Mesothelial cell of epicardium (in vitro differentiated cells): ENCODE data around the gene SLC10A3. TPM values are rescaled to one million over a fixed set of nuclear protein-coding genes. Genes with fewer than 3 reads are reported as not detected.

Experiments
- DNase-seq, 2 experiments: peaks; one replicate each; pipeline ENCODE4 v3.0.0; 2021; ENCODE audit warnings: low spot score in 2 of 2; ENCODE audit not compliant: unreplicated experiment in 2 of 2
- H3K27ac Mint-ChIP-seq: 2 replicates; pipeline ENCODE4 v1.8.0; 2021; ENCODE audit warnings: mixed read lengths
- H3K27me3 Mint-ChIP-seq: 2 replicates; pipeline ENCODE4 v1.8.0; 2021; ENCODE audit warnings: low read depth, mixed read lengths
- H3K36me3 Mint-ChIP-seq: 2 replicates; pipeline ENCODE4 v1.8.0; 2021; ENCODE audit warnings: mixed read lengths
- H3K4me1 Mint-ChIP-seq: 2 replicates; pipeline ENCODE4 v1.8.0; 2021; ENCODE audit warnings: mixed read lengths
- H3K4me3 Mint-ChIP-seq: 2 replicates; pipeline ENCODE4 v1.8.0; 2021; ENCODE audit warnings: mild to moderate bottlenecking, moderate library complexity, mixed read lengths
- H3K9me3 Mint-ChIP-seq: 2 replicates; pipeline ENCODE4 v1.8.0; 2021; ENCODE audit warnings: mixed read lengths
- total RNA-seq: library from RNA; stranded (reverse); gene quantifications from 3 replicates; pipeline ENCODE4 v1.2.1, GENCODE V29; 2021
- TF ChIP-seq, protein P1 (sequence below): fragments of 200-600 bp; sonication (generic); IDR thresholded peaks from one replicate; pipeline ENCODE4 v1.5.0; 2021; ENCODE audit warnings: antibody characterized with exemption; ENCODE audit not compliant: unreplicated experiment

SLC10A3 gene
- total RNA-seq, 1 donor from 2014 or later = 30.2 TPM

- TF ChIP-seq, protein P1, sequence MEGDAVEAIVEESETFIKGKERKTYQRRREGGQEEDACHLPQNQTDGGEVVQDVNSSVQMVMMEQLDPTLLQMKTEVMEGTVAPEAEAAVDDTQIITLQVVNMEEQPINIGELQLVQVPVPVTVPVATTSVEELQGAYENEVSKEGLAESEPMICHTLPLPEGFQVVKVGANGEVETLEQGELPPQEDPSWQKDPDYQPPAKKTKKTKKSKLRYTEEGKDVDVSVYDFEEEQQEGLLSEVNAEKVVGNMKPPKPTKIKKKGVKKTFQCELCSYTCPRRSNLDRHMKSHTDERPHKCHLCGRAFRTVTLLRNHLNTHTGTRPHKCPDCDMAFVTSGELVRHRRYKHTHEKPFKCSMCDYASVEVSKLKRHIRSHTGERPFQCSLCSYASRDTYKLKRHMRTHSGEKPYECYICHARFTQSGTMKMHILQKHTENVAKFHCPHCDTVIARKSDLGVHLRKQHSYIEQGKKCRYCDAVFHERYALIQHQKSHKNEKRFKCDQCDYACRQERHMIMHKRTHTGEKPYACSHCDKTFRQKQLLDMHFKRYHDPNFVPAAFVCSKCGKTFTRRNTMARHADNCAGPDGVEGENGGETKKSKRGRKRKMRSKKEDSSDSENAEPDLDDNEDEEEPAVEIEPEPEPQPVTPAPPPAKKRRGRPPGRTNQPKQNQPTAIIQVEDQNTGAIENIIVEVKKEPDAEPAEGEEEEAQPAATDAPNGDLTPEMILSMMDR = no peak
- Mint-ChIP-seq H3K36me3 (peaks cover 5% of the 10 kb centered on the region), H3K27ac (no peak overlapping the region), H3K4me3 (no peak overlapping the region), H3K4me1 (peaks cover 15% of the 10 kb centered on the region), H3K27me3 (no peaks in the 10 kb centered on the region), H3K9me3 (peaks cover 4% of the 10 kb centered on the region)
- DNase-seq = no peak
Observed at GRCh38 chrX:154531626-154532025, 41.2 kb upstream of the SLC10A3 start.

DNA sequence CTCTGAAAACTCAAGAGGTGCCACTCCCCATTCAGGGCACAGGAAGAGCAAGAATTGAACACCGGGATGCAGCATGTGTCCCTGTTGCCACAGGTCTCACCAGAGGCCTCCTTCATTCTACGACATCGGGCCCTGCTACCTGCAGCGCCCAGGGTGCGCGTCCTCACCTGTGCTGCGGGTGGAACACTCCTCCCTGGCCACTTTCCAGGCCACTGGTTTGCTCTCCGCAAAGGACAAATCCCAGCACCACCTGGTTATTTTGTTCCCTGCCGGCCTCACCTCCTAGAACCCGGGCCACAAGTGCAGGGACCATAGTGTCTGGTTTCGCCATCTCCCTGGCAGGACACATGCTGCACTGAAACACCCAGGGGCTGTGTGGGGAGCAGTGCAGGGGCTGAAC is 39.9 kb upstream of the SLC10A3 start:
- H3K4me1 Mint-ChIP-seq = peaks cover 19% of the 10 kb centered on the region
- peaks cover 5% of the 10 kb centered on the region for H3K36me3 Mint-ChIP-seq
- no peak for DNase-seq
- H3K27ac Mint-ChIP-seq = no peak overlapping the region
- H3K9me3 Mint-ChIP-seq = peaks cover 7% of the 10 kb centered on the region
- TF ChIP-seq, protein P1 = no peak
- no peak overlapping the region for H3K4me3 Mint-ChIP-seq
- H3K27me3 Mint-ChIP-seq = no peaks in the 10 kb centered on the region

GRCh38 chrX:154529206-154529612 is 38.8 kb upstream of the SLC10A3 start:
- DNase-seq = no peak
- TF ChIP-seq, protein P1 = no peak
- no peak overlapping the region for H3K4me3 Mint-ChIP-seq
- H3K27me3 Mint-ChIP-seq = no peaks in the 10 kb centered on the region
- H3K9me3 Mint-ChIP-seq = peaks cover 7% of the 10 kb centered on the region
- peaks cover 17% of the 10 kb centered on the region for H3K4me1 Mint-ChIP-seq
- H3K27ac Mint-ChIP-seq = no peak overlapping the region
- no peaks in the 10 kb centered on the region for H3K36me3 Mint-ChIP-seq

DNA sequence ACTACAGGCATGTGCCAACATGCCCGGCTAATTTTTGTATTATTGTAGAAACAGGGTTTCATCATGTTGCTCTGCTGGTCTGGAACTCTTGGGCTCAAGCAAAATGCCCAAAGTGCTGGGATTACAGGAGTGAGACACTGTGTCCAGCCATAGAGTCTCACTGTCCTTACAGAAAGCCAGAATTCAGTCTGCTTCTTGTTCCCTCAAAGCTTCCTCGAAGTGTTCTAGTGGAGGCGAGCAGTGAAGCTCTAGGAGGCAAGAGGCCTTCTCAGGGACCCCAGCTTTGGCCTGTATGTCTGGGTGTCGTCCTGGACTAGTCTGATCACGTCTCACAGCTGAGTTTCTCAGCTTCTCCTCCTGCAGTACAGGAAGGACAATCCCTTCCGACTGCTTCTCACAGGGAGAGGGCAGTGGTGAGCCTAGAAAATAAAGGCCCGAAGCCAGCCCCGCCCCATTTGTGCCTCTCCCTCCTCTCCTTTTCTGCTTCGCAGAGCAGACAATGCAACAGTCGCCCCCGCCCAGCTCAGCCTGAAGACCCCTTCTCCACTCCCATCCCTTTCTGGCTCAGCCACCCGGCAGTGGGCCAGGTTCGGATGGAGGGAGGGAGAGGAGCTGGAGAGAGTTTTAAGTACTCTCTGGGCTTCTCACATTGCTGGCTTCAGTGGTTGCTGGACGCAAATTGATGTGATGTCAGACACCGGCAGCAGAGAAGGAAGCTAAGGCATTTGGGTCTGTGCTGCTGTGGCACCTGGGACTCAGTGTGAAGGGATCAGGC is 36.7 kb upstream of the SLC10A3 start:
- H3K36me3 Mint-ChIP-seq = no peaks in the 10 kb centered on the region
- TF ChIP-seq, protein P1 = peak; percentile 18
- H3K4me1 Mint-ChIP-seq = peaks cover 19% of the 10 kb centered on the region
- H3K27me3 Mint-ChIP-seq = no peaks in the 10 kb centered on the region
- peaks cover 7% of the 10 kb centered on the region for H3K9me3 Mint-ChIP-seq
- peak overlapping the region; percentile 55 for H3K4me3 Mint-ChIP-seq
- H3K27ac Mint-ChIP-seq = peak overlapping the region; percentile 87
- peak; percentile 65 to 74 for DNase-seq

DNA sequence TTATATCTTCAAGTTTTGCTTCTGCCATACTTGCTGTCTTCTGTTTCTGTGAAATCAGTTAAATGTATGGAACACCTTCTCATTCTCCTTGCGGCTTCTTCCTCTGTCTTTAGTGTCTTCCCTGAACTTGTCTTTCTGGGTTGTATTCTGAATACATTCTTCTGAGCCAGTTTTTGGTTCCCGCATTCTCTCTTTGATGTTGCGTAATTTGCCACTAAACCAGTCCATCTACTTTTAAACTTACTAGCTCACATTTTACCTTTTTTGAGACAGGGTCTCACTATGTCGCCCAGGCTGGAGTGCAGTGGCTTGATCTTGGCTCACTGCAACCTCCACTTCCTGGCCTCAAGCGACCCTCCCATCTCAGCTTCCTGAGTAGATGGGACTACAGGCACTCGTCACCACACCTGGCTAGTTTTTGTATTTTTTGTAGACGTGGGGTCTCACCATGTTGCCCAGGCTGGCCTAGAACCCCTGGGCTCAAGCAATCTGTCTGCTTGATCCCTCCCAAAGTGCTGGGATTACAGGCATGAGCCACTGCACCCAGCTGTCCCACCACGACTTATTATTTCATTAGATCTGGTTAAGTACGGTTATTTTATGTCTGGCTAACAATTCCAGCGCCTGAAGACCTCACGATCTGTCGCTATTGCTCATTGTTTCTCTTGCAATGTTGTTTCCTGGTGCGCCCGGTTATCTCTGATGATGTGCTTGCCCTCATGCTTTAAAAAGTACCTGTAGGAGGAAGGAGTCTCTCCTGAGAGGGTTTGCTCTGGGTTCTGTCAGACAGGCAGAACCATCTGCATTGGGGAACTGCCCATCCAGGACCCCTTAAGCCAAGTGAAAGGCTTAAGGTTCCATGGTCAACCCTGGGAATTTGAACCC is 35.4 kb upstream of the SLC10A3 start:
- Mint-ChIP-seq H3K27me3 (no peaks in the 10 kb centered on the region), H3K27ac (peak overlapping the region; percentile 62), H3K9me3 (peaks cover 4% of the 10 kb centered on the region), H3K4me1 (peaks cover 16% of the 10 kb centered on the region), H3K36me3 (no peaks in the 10 kb centered on the region), H3K4me3 (no peak overlapping the region)
- no peak for DNase-seq
- TF ChIP-seq, protein P1 = no peak
